GM12878 (cell line): ENCODE data around the gene DDX21. TPM values are rescaled to one million over a fixed set of nuclear protein-coding genes. Genes with fewer than 3 reads are reported as not detected.
A peak's percentile ranks its signal among the peaks of the same experiment; 100 is the strongest.

Source experiments
- ATAC-seq: fragments of 200-7000 bp; cut with Tn5 transposase; 3 replicates; pipeline ENCODE4 v1.9.1; 2020; ENCODE audit warnings: mild to moderate bottlenecking, moderate library complexity
- BruUV-seq: library from RNA; stranded (reverse); fragments of 400-500 nt; replicated peaks from 2 replicates; lab custom pipeline; 2021; lab: Mats Ljungman, UMichigan
- CTCF ChIA-PET: fragments of 300-600 bp; sonication (Branson Sonifier 250); formaldehyde crosslinking; extraction: SDS; loops from one replicate; lab custom pipeline; 2021; ENCODE audit warnings: inconsistent platforms; lab: Yijun Ruan, JAX
- POLR2A ChIA-PET: fragments of 350-600 bp; formaldehyde crosslinking; extraction: SDS; loops from one replicate; lab custom pipeline; 2021; ENCODE audit warnings: inconsistent platforms; lab: Charles Lee
- RAD21 ChIA-PET: fragments of 300-600 bp; sonication (Branson Sonifier 250); formaldehyde crosslinking; loops from one replicate; lab custom pipeline; 2023; ENCODE audit warnings: antibody characterized with exemption; ENCODE audit not compliant: unreplicated experiment; lab: Charles Lee
- SMC1A ChIA-PET: fragments of 300-600 bp; sonication (Branson Sonifier 250); formaldehyde crosslinking; loops from one replicate; lab custom pipeline; 2023; ENCODE audit not compliant: unreplicated experiment, uncharacterized antibody; lab: Charles Lee
- DNase-seq: peaks from one replicate; pipeline ENCODE4 v3.0.0-alpha.2; 2011; ENCODE audit warnings: low read depth, low spot score
- FAIRE-seq: peaks from 3 replicates; lab custom pipeline; 2011; peaks lifted over from hg19 to GRCh38; lab: Jason Lieb, UNC
- H2AFZ ChIP-seq: 2 replicates; pipeline ENCODE4 v1.6.0; 2011; ENCODE audit warnings: low read depth, low read length, control low read depth; ENCODE audit not compliant: control insufficient read depth
- H3K27ac ChIP-seq: 2 replicates; pipeline ENCODE4 v1.5.1; 2011; ENCODE audit warnings: control low read depth; ENCODE audit not compliant: control insufficient read depth, insufficient read depth
- H3K27me3 ChIP-seq, 2 experiments: replicated peaks in 1 of 2; 2 replicates each; pipeline versions ENCODE4 v1.6.0 to v1.6.1; 2011; ENCODE audit warnings: low read length in 1 of 2; ENCODE audit not compliant: control insufficient read depth in 2 of 2, insufficient read depth in 2 of 2
- H3K36me3 ChIP-seq, 2 experiments: 2 replicates each; pipeline ENCODE4 v1.5.1; 2011; ENCODE audit warnings: low read length in 1 of 2; ENCODE audit not compliant: control insufficient read depth in 2 of 2, insufficient read depth in 2 of 2
- H3K4me1 ChIP-seq: 2 replicates; pipeline ENCODE4 v1.6.1; 2011; ENCODE audit warnings: mild to moderate bottlenecking, low read length, moderate library complexity, mixed read lengths; ENCODE audit not compliant: control insufficient read depth, insufficient read depth
- H3K4me2 ChIP-seq: 2 replicates; pipeline ENCODE4 v1.6.0; 2011; ENCODE audit warnings: control low read depth; ENCODE audit not compliant: control insufficient read depth, insufficient read depth
- H3K4me3 ChIP-seq: fragments of 200-600 bp; sonication (generic); 2 replicates; pipeline ENCODE4 v1.5.1; 2016
- H3K79me2 ChIP-seq: 2 replicates; pipeline ENCODE4 v1.6.0; 2011; ENCODE audit warnings: low read length; ENCODE audit not compliant: control insufficient read depth, insufficient read depth
- H3K9ac ChIP-seq: 2 replicates; pipeline ENCODE4 v1.8.0; 2011; ENCODE audit warnings: low read length, control low read depth, mixed read lengths; ENCODE audit not compliant: control insufficient read depth, insufficient read depth
- H3K9me3 ChIP-seq: replicated peaks from 3 replicates; pipeline ENCODE4 v1.5.1; 2011; ENCODE audit warnings: mild to moderate bottlenecking, low read length; ENCODE audit not compliant: control insufficient read depth, insufficient read depth
- H4K20me1 ChIP-seq: 2 replicates; pipeline ENCODE4 v1.6.0; 2011; ENCODE audit not compliant: control insufficient read depth, insufficient read depth
- RAD21 ChIP-seq: IDR thresholded peaks from 2 replicates; pipeline ENCODE4 v1.6.1; 2011; ENCODE audit warnings: mild to moderate bottlenecking, low read depth, low read length, moderate library complexity; ENCODE audit not compliant: insufficient read depth
- SMC3 ChIP-seq: IDR thresholded peaks from 2 replicates; pipeline ENCODE4 v1.6.1; 2011; ENCODE audit warnings: low read length, improper control_type of control experiment, borderline replicate concordance
- whole genome bisulfite sequencing: methylation state at CpG from one replicate; pipeline ENCODE4 v1.1.6; 2016; ENCODE audit warnings: low lambda C conversion rate; ENCODE audit not compliant: insufficient replicate concordance, insufficient coverage; ENCODE audit errors: missing lambda C conversion rate; 5-methylcytosine and 5-hydroxymethylcytosine counted together
- in situ Hi-C: fragments of 300-500 bp; cut with MboI; formaldehyde crosslinking; loops from 9 replicates; pipeline ENCODE4 v1.14.3; 2018; ENCODE audit warnings: mixed read lengths
- intact Hi-C: fragments of 100-400 bp; cut with micrococcal nuclease; formaldehyde crosslinking; loops from one replicate; pipeline ENCODE4 v1.14.2; 2022; ENCODE audit not compliant: unreplicated experiment
- polyA plus RNA-seq, 11 experiments: library from polyadenylated mRNA; depleted of rRNA in 4 of 11; unstranded in 6 of 11; stranded (reverse) in 5 of 11; fragments of >200 nt; fragmentation: Nextera tagmentation in 4 of 11; fragmentation: Illumina TruSeq in 1 of 11; extraction: Ambion mirVana in 4 of 11; extraction: Trizol in 1 of 11; gene quantifications; 1 replicate in 1 of 11; 2 replicates in 10 of 11; pipeline versions ENCODE4 v1.2.1 to v1.2.3, GENCODE V29; 2011 to 2016; ENCODE audit warnings: inconsistent platforms in 2 of 11, missing spikeins in 2 of 11, low read depth in 1 of 11
- total RNA-seq, 4 experiments: library from RNA; depleted of rRNA in 3 of 4; stranded (reverse); fragments of >200 nt in 3 of 4; fragmentation: Illumina TruSeq in 1 of 4; extraction: Trizol in 1 of 4; gene quantifications; 2 replicates each; pipeline versions ENCODE4 v1.2.1 to v1.2.3, GENCODE V29; 2013 to 2021
- TF ChIP-seq, protein P1 (sequence below), 3 experiments: IDR thresholded peaks in 2 of 3; conservative IDR thresholded peaks in 1 of 3; 2 replicates each; pipeline ENCODE4 v1.5.1; 2011; ENCODE audit warnings: low read depth in 3 of 3, low read length in 3 of 3, mild to moderate bottlenecking in 3 of 3, control low read depth in 2 of 3, moderate library complexity in 2 of 3, inconsistent platforms in 1 of 3, mixed read lengths in 1 of 3; ENCODE audit not compliant: control insufficient read depth in 2 of 3, insufficient read depth in 1 of 3; ENCODE audit errors: extremely low read depth in 1 of 3
- TF ChIP-seq, protein P2 (sequence below): IDR thresholded peaks from 2 replicates; pipeline ENCODE4 v1.6.1; 2012; ENCODE audit warnings: improper control_type of control experiment, low read depth, low read length; ENCODE audit not compliant: insufficient replicate concordance

DDX21 gene
- total and polyA plus RNA-seq, 10 of the 15 experiments (the other 5 are each of a cell fraction or from before 2014, with no cell fraction given): 41.1 to 182 (median 116) TPM

DNA sequence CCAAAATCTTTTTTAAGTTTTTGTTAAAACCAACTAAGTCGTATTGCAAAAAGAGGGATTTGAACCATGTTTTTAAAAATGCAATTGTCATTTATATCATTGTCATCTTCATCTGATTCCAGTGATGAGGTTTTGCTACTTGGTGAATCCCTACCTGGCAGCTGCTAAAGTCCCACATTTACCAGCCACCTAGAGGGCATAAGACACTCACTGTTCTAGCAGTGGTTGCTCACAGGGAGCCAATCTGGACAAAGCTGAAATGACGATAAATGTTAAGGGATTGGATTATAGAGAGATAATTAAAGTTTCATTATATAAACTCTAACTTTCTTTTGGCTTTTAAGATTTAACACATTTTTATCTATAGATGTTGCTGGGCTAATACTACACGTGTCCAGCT lies 51.3 kb downstream of the DDX21 start:
- in situ Hi-C loops: loop anchor here (10.0 kb wide), 1 partner anchor 88 kb away; no protein-coding TSS in a partner anchor

More for the DNA sequence above, 51.3 kb downstream of the DDX21 start:
- ChIA-PET SMC1A (interaction anchor here (0.7 to 13.0 kb wide), 22 partner anchors 10 to 218 kb away, joined by 3 to 269 read pairs (median 8); partner anchors contain the start of genes HKDC1 and SRGN), RAD21 (interaction anchor here (0.8 to 8.3 kb wide), 13 partner anchors 8 to 385 kb away, joined by 3 to 252 read pairs (median 13); partner anchors contain the start of gene SRGN), CTCF (interaction anchor here (0.8 to 8.9 kb wide), 21 partner anchors 10 to 385 kb away, joined by 3 to 272 read pairs (median 8); partner anchors contain the start of genes DDX21, KIFBP, SRGN and VPS26A), POLR2A (interaction anchor here (0.6 to 1.9 kb wide), 5 partner anchors 55 to 118 kb away, joined by 3 to 10 read pairs (median 3); partner anchors contain the start of gene SRGN)
- Histone ChIP-seq H3K9me3 (no peaks in the 10 kb centered on the region), H3K27me3 (no peaks in the 10 kb centered on the region), H3K27ac (no peak overlapping the region), H2AFZ (no peak overlapping the region), H3K4me2 (no peak overlapping the region), H3K9ac (no peak overlapping the region), H3K79me2 (no peaks in the 10 kb centered on the region), H3K36me3 (no peaks in the 10 kb centered on the region; a peak in 2 of 4 replicates), H3K4me3 (no peak overlapping the region), H4K20me1 (no peaks in the 10 kb centered on the region), H3K4me1 (no peaks in the 10 kb centered on the region)
- BruUV-seq: no TSS peak
- 74% methylated on average over 3 of the region's 3 CpGs for WGBS
- intact Hi-C loops: loop anchor here (5.0 kb wide), 1 partner anchor 40 kb away; no protein-coding TSS in a partner anchor
- ATAC-seq: peak; percentile 78
- no peak for FAIRE-seq
- no peak for DNase-seq
- TF ChIP-seq RAD21 (peak; percentile 51), SMC3 (peak; percentile 57; the same call in 1 of the 2 replicates)
- TF ChIP-seq, protein P1, sequence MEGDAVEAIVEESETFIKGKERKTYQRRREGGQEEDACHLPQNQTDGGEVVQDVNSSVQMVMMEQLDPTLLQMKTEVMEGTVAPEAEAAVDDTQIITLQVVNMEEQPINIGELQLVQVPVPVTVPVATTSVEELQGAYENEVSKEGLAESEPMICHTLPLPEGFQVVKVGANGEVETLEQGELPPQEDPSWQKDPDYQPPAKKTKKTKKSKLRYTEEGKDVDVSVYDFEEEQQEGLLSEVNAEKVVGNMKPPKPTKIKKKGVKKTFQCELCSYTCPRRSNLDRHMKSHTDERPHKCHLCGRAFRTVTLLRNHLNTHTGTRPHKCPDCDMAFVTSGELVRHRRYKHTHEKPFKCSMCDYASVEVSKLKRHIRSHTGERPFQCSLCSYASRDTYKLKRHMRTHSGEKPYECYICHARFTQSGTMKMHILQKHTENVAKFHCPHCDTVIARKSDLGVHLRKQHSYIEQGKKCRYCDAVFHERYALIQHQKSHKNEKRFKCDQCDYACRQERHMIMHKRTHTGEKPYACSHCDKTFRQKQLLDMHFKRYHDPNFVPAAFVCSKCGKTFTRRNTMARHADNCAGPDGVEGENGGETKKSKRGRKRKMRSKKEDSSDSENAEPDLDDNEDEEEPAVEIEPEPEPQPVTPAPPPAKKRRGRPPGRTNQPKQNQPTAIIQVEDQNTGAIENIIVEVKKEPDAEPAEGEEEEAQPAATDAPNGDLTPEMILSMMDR (IDR thresholded peaks at IDR 0.05 in 2 of 3, conservative IDR thresholded peaks at IDR 0.05 in 1 of 3; ENCODE audit: control insufficient read depth in 2 of 3, extremely low read depth in 1 of 3, insufficient read depth in 1 of 3, low read depth in 3 of 3, low read length in 3 of 3): peak; percentile 6 to 64 (median 22); a peak in 4 of 6 replicates
- TF ChIP-seq, protein P2, sequence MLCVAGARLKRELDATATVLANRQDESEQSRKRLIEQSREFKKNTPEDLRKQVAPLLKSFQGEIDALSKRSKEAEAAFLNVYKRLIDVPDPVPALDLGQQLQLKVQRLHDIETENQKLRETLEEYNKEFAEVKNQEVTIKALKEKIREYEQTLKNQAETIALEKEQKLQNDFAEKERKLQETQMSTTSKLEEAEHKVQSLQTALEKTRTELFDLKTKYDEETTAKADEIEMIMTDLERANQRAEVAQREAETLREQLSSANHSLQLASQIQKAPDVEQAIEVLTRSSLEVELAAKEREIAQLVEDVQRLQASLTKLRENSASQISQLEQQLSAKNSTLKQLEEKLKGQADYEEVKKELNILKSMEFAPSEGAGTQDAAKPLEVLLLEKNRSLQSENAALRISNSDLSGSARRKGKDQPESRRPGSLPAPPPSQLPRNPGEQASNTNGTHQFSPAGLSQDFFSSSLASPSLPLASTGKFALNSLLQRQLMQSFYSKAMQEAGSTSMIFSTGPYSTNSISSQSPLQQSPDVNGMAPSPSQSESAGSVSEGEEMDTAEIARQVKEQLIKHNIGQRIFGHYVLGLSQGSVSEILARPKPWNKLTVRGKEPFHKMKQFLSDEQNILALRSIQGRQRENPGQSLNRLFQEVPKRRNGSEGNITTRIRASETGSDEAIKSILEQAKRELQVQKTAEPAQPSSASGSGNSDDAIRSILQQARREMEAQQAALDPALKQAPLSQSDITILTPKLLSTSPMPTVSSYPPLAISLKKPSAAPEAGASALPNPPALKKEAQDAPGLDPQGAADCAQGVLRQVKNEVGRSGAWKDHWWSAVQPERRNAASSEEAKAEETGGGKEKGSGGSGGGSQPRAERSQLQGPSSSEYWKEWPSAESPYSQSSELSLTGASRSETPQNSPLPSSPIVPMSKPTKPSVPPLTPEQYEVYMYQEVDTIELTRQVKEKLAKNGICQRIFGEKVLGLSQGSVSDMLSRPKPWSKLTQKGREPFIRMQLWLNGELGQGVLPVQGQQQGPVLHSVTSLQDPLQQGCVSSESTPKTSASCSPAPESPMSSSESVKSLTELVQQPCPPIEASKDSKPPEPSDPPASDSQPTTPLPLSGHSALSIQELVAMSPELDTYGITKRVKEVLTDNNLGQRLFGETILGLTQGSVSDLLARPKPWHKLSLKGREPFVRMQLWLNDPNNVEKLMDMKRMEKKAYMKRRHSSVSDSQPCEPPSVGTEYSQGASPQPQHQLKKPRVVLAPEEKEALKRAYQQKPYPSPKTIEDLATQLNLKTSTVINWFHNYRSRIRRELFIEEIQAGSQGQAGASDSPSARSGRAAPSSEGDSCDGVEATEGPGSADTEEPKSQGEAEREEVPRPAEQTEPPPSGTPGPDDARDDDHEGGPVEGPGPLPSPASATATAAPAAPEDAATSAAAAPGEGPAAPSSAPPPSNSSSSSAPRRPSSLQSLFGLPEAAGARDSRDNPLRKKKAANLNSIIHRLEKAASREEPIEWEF: no peak
